GM12878 (cell line): ENCODE data around the gene WNK1. TPM values are rescaled to one million over a fixed set of nuclear protein-coding genes. Genes with fewer than 3 reads are reported as not detected.

Source experiments
- ATAC-seq: fragments of 200-7000 bp; cut with Tn5 transposase; 3 replicates; pipeline ENCODE4 v1.9.1; 2020; ENCODE audit warnings: mild to moderate bottlenecking, moderate library complexity
- BruUV-seq: library from RNA; stranded (reverse); fragments of 400-500 nt; replicated peaks from 2 replicates; lab custom pipeline; 2021; lab: Mats Ljungman, UMichigan
- CTCF ChIA-PET: fragments of 300-600 bp; sonication (Branson Sonifier 250); formaldehyde crosslinking; extraction: SDS; loops from one replicate; lab custom pipeline; 2021; ENCODE audit warnings: inconsistent platforms; lab: Yijun Ruan, JAX
- POLR2A ChIA-PET: fragments of 350-600 bp; formaldehyde crosslinking; extraction: SDS; loops from one replicate; lab custom pipeline; 2021; ENCODE audit warnings: inconsistent platforms; lab: Charles Lee
- RAD21 ChIA-PET: fragments of 300-600 bp; sonication (Branson Sonifier 250); formaldehyde crosslinking; loops from one replicate; lab custom pipeline; 2023; ENCODE audit warnings: antibody characterized with exemption; ENCODE audit not compliant: unreplicated experiment; lab: Charles Lee
- SMC1A ChIA-PET: fragments of 300-600 bp; sonication (Branson Sonifier 250); formaldehyde crosslinking; loops from one replicate; lab custom pipeline; 2023; ENCODE audit not compliant: unreplicated experiment, uncharacterized antibody; lab: Charles Lee
- DNase-seq: peaks from one replicate; pipeline ENCODE4 v3.0.0-alpha.2; 2011; ENCODE audit warnings: low read depth, low spot score
- FAIRE-seq: peaks from 3 replicates; lab custom pipeline; 2011; peaks lifted over from hg19 to GRCh38; lab: Jason Lieb, UNC
- H2AFZ ChIP-seq: 2 replicates; pipeline ENCODE4 v1.6.0; 2011; ENCODE audit warnings: low read depth, low read length, control low read depth; ENCODE audit not compliant: control insufficient read depth
- H3K27ac ChIP-seq: 2 replicates; pipeline ENCODE4 v1.5.1; 2011; ENCODE audit warnings: control low read depth; ENCODE audit not compliant: control insufficient read depth, insufficient read depth
- H3K27me3 ChIP-seq, 2 experiments: replicated peaks in 1 of 2; 2 replicates each; pipeline versions ENCODE4 v1.6.0 to v1.6.1; 2011; ENCODE audit warnings: low read length in 1 of 2; ENCODE audit not compliant: control insufficient read depth in 2 of 2, insufficient read depth in 2 of 2
- H3K36me3 ChIP-seq, 2 experiments: 2 replicates each; pipeline ENCODE4 v1.5.1; 2011; ENCODE audit warnings: low read length in 1 of 2; ENCODE audit not compliant: control insufficient read depth in 2 of 2, insufficient read depth in 2 of 2
- H3K4me1 ChIP-seq: 2 replicates; pipeline ENCODE4 v1.6.1; 2011; ENCODE audit warnings: mild to moderate bottlenecking, low read length, moderate library complexity, mixed read lengths; ENCODE audit not compliant: control insufficient read depth, insufficient read depth
- H3K4me2 ChIP-seq: 2 replicates; pipeline ENCODE4 v1.6.0; 2011; ENCODE audit warnings: control low read depth; ENCODE audit not compliant: control insufficient read depth, insufficient read depth
- H3K4me3 ChIP-seq: fragments of 200-600 bp; sonication (generic); 2 replicates; pipeline ENCODE4 v1.5.1; 2016
- H3K79me2 ChIP-seq: 2 replicates; pipeline ENCODE4 v1.6.0; 2011; ENCODE audit warnings: low read length; ENCODE audit not compliant: control insufficient read depth, insufficient read depth
- H3K9ac ChIP-seq: 2 replicates; pipeline ENCODE4 v1.8.0; 2011; ENCODE audit warnings: low read length, control low read depth, mixed read lengths; ENCODE audit not compliant: control insufficient read depth, insufficient read depth
- H3K9me3 ChIP-seq: replicated peaks from 3 replicates; pipeline ENCODE4 v1.5.1; 2011; ENCODE audit warnings: mild to moderate bottlenecking, low read length; ENCODE audit not compliant: control insufficient read depth, insufficient read depth
- H4K20me1 ChIP-seq: 2 replicates; pipeline ENCODE4 v1.6.0; 2011; ENCODE audit not compliant: control insufficient read depth, insufficient read depth
- ASH2L ChIP-seq: fragments of 300-600, 200-600 bp; sonication (generic); IDR thresholded peaks from 2 replicates; pipeline ENCODE4 v1.6.1; 2017; ENCODE audit warnings: low read depth, mild to moderate bottlenecking, borderline replicate concordance
- BACH1 ChIP-seq: fragments of 450-650 bp; IDR thresholded peaks from 2 replicates; pipeline ENCODE4 v1.6.1; 2017; ENCODE audit warnings: mild to moderate bottlenecking, borderline replicate concordance
- CBX5 ChIP-seq: sonication (generic); IDR thresholded peaks from 2 replicates; pipeline ENCODE4 v1.6.1; 2016; ENCODE audit warnings: low read depth, moderate library complexity, mild to moderate bottlenecking, inconsistent platforms
- EGR1 ChIP-seq, 2 experiments: IDR thresholded peaks; 1 replicate in 1 of 2; 2 replicates in 1 of 2; pipeline ENCODE4 v1.6.1; 2011 to 2012; ENCODE audit warnings: low read depth in 2 of 2, low read length in 2 of 2, borderline replicate concordance in 1 of 2, mild to moderate bottlenecking in 1 of 2, moderate library complexity in 1 of 2
- GATAD2B ChIP-seq: fragments of 450-650 bp; conservative IDR thresholded peaks from 2 replicates; pipeline ENCODE4 v1.6.1; 2017; ENCODE audit warnings: low read depth, mild to moderate bottlenecking, moderate library complexity
- MXI1 ChIP-seq: fragments of 150-350 bp; IDR thresholded peaks from 2 replicates; pipeline ENCODE4 v1.6.1; 2011; ENCODE audit warnings: low read depth, mild to moderate bottlenecking, inconsistent platforms, low read length, improper control_type of control experiment
- NFIC ChIP-seq: IDR thresholded peaks from 2 replicates; pipeline ENCODE4 v1.6.1; 2012; ENCODE audit warnings: low read depth, mild to moderate bottlenecking, inconsistent platforms, low read length, moderate library complexity
- PAX8 ChIP-seq: fragments of 450-650 bp; IDR thresholded peaks from 2 replicates; pipeline ENCODE4 v1.6.1; 2017; ENCODE audit warnings: mild to moderate bottlenecking, moderate library complexity
- WGBS: methylation state at CpG from one replicate; pipeline ENCODE4 v1.1.6; 2016; ENCODE audit warnings: low lambda C conversion rate; ENCODE audit not compliant: insufficient replicate concordance, insufficient coverage; ENCODE audit errors: missing lambda C conversion rate; 5-methylcytosine and 5-hydroxymethylcytosine counted together
- in situ Hi-C: fragments of 300-500 bp; cut with MboI; formaldehyde crosslinking; loops from 9 replicates; pipeline ENCODE4 v1.14.3; 2018; ENCODE audit warnings: mixed read lengths
- intact Hi-C: fragments of 100-400 bp; cut with micrococcal nuclease; formaldehyde crosslinking; loops from one replicate; pipeline ENCODE4 v1.14.2; 2022; ENCODE audit not compliant: unreplicated experiment
- polyA plus RNA-seq, 11 experiments: library from polyadenylated mRNA; depleted of rRNA in 4 of 11; unstranded in 6 of 11; stranded (reverse) in 5 of 11; fragments of >200 nt; fragmentation: Nextera tagmentation in 4 of 11; fragmentation: Illumina TruSeq in 1 of 11; extraction: Ambion mirVana in 4 of 11; extraction: Trizol in 1 of 11; gene quantifications; 1 replicate in 1 of 11; 2 replicates in 10 of 11; pipeline versions ENCODE4 v1.2.1 to v1.2.3, GENCODE V29; 2011 to 2016; ENCODE audit warnings: inconsistent platforms in 2 of 11, missing spikeins in 2 of 11, low read depth in 1 of 11
- total RNA-seq, 4 experiments: library from RNA; depleted of rRNA in 3 of 4; stranded (reverse); fragments of >200 nt in 3 of 4; fragmentation: Illumina TruSeq in 1 of 4; extraction: Trizol in 1 of 4; gene quantifications; 2 replicates each; pipeline versions ENCODE4 v1.2.1 to v1.2.3, GENCODE V29; 2013 to 2021
- TF ChIP-seq, protein P1 (sequence below): IDR thresholded peaks from 2 replicates; pipeline ENCODE4 v1.6.1; 2012; ENCODE audit warnings: improper control_type of control experiment, low read depth, low read length; ENCODE audit not compliant: insufficient replicate concordance
- TF ChIP-seq, protein P2 (sequence below): fragments of 450-650 bp; formaldehyde crosslinking; IDR thresholded peaks from 2 replicates; pipeline ENCODE4 v1.4.0; 2022; ENCODE audit warnings: mild to moderate bottlenecking, moderate library complexity
- TF ChIP-seq, protein P3 (sequence below): IDR thresholded peaks from 2 replicates; pipeline ENCODE4 v1.6.1; 2011; ENCODE audit warnings: borderline replicate concordance, low read depth, mild to moderate bottlenecking, moderate library complexity, low read length; ENCODE audit not compliant: insufficient read depth, poor library complexity, severe bottlenecking
- TF ChIP-seq, protein P4 (sequence below): IDR thresholded peaks from 2 replicates; pipeline ENCODE4 v1.6.1; 2012; ENCODE audit warnings: low read depth, low read length, improper control_type of control experiment

WNK1 gene
- total and polyA plus RNA-seq, 10 of the 15 experiments (the other 5 are each of a cell fraction or from before 2014, with no cell fraction given): 9.6 to 151 (median 86.6) TPM

DNA sequence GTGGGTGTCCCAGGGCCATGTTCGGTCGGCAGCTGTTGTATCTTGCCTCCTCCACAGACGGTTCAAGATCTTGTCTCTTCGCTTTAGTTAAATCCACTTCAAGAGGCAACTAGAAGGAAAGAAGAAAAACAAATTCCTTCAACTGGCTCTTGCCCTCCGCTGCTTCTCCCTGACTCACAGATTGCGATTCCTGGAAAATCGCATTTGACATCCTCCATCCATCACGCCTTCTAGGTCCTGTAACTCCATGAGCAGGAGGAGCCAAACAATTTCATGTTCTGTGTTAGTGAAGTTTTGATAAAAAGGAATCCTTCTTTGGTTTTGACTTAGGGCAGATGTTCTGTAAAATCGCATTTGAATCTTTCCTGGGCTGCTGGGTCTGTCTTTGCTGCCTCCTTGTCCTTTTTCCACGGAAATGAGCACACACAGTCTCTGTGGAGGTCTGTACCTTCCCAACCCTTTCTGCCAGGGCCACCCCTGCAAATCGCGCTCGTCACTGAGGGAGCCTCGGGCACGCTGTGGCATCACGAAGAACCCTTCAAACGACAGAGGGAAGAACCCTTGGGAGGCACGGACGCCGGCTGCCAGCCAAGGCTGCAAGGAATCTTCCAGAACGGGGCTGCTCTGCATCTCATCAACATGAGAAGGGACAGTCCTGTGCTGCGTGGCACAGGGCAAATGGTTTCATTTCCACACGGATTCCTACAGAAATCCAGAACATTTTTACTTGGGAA, 164.5 kb downstream of the WNK1 start:
- in situ Hi-C loops: no loop called here
- BruUV-seq: no TSS peak
- ChIA-PET CTCF (no interaction called here), POLR2A (no interaction called here), RAD21 (no interaction called here), SMC1A (no interaction called here)
- H3K9ac ChIP-seq: no peak overlapping the region
- H4K20me1 ChIP-seq: no peaks in the 10 kb centered on the region
- H3K27ac ChIP-seq: no peak overlapping the region
- no peaks in the 10 kb centered on the region for H3K27me3 ChIP-seq
- ATAC-seq: no peak
- no peak overlapping the region for H2AFZ ChIP-seq
- no peaks in the 10 kb centered on the region for H3K9me3 ChIP-seq
- no peak overlapping the region for H3K4me3 ChIP-seq
- 86% methylated on average over 23 of the region's 23 CpGs for WGBS
- no peaks in the 10 kb centered on the region for H3K79me2 ChIP-seq
- DNase-seq: no peak
- H3K4me2 ChIP-seq: no peak overlapping the region
- peaks cover 11 to 31% of the 10 kb centered on the region in 2 experiments for H3K36me3 ChIP-seq
- intact Hi-C loops: no loop called here
- FAIRE-seq: no peak
- no peaks in the 10 kb centered on the region for H3K4me1 ChIP-seq
- no peak for TF ChIP-seq BACH1
- TF ChIP-seq, protein P1, sequence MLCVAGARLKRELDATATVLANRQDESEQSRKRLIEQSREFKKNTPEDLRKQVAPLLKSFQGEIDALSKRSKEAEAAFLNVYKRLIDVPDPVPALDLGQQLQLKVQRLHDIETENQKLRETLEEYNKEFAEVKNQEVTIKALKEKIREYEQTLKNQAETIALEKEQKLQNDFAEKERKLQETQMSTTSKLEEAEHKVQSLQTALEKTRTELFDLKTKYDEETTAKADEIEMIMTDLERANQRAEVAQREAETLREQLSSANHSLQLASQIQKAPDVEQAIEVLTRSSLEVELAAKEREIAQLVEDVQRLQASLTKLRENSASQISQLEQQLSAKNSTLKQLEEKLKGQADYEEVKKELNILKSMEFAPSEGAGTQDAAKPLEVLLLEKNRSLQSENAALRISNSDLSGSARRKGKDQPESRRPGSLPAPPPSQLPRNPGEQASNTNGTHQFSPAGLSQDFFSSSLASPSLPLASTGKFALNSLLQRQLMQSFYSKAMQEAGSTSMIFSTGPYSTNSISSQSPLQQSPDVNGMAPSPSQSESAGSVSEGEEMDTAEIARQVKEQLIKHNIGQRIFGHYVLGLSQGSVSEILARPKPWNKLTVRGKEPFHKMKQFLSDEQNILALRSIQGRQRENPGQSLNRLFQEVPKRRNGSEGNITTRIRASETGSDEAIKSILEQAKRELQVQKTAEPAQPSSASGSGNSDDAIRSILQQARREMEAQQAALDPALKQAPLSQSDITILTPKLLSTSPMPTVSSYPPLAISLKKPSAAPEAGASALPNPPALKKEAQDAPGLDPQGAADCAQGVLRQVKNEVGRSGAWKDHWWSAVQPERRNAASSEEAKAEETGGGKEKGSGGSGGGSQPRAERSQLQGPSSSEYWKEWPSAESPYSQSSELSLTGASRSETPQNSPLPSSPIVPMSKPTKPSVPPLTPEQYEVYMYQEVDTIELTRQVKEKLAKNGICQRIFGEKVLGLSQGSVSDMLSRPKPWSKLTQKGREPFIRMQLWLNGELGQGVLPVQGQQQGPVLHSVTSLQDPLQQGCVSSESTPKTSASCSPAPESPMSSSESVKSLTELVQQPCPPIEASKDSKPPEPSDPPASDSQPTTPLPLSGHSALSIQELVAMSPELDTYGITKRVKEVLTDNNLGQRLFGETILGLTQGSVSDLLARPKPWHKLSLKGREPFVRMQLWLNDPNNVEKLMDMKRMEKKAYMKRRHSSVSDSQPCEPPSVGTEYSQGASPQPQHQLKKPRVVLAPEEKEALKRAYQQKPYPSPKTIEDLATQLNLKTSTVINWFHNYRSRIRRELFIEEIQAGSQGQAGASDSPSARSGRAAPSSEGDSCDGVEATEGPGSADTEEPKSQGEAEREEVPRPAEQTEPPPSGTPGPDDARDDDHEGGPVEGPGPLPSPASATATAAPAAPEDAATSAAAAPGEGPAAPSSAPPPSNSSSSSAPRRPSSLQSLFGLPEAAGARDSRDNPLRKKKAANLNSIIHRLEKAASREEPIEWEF: no peak
- TF ChIP-seq NFIC: no peak
- TF ChIP-seq, protein P2, sequence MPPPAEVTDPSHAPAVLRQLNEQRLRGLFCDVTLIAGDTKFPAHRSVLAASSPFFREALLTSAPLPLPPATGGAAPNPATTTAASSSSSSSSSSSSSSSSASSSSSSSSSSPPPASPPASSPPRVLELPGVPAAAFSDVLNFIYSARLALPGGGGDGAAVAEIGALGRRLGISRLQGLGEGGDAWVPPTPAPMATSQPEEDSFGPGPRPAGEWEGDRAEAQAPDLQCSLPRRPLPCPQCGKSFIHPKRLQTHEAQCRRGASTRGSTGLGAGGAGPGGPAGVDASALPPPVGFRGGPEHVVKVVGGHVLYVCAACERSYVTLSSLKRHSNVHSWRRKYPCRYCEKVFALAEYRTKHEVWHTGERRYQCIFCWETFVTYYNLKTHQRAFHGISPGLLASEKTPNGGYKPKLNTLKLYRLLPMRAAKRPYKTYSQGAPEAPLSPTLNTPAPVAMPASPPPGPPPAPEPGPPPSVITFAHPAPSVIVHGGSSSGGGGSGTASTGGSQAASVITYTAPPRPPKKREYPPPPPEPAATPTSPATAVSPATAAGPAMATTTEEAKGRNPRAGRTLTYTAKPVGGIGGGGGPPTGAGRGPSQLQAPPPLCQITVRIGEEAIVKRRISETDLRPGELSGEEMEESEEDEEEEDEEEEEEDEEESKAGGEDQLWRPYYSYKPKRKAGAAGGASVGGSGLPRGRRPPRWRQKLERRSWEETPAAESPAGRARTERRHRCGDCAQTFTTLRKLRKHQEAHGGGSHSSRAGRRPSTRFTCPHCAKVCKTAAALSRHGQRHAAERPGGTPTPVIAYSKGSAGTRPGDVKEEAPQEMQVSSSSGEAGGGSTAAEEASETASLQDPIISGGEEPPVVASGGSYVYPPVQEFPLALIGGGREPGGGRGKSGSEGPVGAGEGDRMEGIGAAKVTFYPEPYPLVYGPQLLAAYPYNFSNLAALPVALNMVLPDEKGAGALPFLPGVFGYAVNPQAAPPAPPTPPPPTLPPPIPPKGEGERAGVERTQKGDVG (CRISPR knock-in tag): no peak
- no peak for TF ChIP-seq CBX5
- TF ChIP-seq, protein P3, sequence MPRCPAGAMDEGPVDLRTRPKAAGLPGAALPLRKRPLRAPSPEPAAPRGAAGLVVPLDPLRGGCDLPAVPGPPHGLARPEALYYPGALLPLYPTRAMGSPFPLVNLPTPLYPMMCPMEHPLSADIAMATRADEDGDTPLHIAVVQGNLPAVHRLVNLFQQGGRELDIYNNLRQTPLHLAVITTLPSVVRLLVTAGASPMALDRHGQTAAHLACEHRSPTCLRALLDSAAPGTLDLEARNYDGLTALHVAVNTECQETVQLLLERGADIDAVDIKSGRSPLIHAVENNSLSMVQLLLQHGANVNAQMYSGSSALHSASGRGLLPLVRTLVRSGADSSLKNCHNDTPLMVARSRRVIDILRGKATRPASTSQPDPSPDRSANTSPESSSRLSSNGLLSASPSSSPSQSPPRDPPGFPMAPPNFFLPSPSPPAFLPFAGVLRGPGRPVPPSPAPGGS: no peak
- no peak for TF ChIP-seq PAX8
- no peak for TF ChIP-seq ASH2L
- TF ChIP-seq, protein P4, sequence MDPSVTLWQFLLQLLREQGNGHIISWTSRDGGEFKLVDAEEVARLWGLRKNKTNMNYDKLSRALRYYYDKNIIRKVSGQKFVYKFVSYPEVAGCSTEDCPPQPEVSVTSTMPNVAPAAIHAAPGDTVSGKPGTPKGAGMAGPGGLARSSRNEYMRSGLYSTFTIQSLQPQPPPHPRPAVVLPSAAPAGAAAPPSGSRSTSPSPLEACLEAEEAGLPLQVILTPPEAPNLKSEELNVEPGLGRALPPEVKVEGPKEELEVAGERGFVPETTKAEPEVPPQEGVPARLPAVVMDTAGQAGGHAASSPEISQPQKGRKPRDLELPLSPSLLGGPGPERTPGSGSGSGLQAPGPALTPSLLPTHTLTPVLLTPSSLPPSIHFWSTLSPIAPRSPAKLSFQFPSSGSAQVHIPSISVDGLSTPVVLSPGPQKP: no peak
- TF ChIP-seq EGR1 (IDR thresholded peaks at IDR 0.05; ENCODE audit: borderline replicate concordance in 1 of 2, low read depth in 2 of 2, low read length in 2 of 2): no peak
- no peak for TF ChIP-seq GATAD2B
- no peak for TF ChIP-seq MXI1
